Prostate gland (tissue), 2 donors: ENCODE data around the gene RANGRF.

ENCODE experiments used
- POLR2A ChIP-seq: fragments of 450-650 bp; IDR thresholded peaks from one replicate; pipeline ENCODE4 v1.6.1; 2016; ENCODE audit warnings: antibody characterized with exemption, mild to moderate bottlenecking
- POLR2AphosphoS5 ChIP-seq: sonication (generic); formaldehyde crosslinking; IDR thresholded peaks from one replicate; pipeline ENCODE4 v1.6.1; 2017; ENCODE audit warnings: antibody characterized with exemption
- TF ChIP-seq, protein P1 (sequence below), 4 experiments: fragments of 200-600 bp in 2 of 4; fragments of 450-650 bp in 2 of 4; sonication (generic) in 2 of 4; IDR thresholded peaks; 1 replicate in 3 of 4; 2 replicates in 1 of 4; pipeline ENCODE4 v1.5.1; 2016 to 2019; ENCODE audit warnings: antibody characterized with exemption in 4 of 4, mild to moderate bottlenecking in 2 of 4, moderate library complexity in 2 of 4

DNA sequence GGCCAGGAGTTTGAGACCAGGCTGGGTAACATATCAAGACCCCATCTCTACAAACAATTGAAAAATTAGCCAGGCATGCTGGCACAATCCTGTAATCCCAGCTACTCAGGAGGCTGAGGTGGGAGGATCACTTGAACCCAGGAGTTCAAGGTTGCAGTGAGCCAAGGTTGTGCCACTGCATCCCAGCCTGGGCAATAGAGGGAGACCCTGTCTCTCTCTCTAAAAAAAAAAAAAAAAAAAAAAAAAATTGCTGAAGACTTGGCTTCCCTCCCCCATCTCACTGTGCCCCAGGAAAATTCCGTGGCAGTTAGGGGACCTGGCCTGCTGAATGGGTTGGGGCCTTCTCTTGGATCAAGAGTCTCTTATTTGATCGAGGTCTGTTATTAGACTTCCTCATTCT is 51.1 kb downstream of the RANGRF start, which contains the start of gene ODF4:
- TF ChIP-seq, protein P1, sequence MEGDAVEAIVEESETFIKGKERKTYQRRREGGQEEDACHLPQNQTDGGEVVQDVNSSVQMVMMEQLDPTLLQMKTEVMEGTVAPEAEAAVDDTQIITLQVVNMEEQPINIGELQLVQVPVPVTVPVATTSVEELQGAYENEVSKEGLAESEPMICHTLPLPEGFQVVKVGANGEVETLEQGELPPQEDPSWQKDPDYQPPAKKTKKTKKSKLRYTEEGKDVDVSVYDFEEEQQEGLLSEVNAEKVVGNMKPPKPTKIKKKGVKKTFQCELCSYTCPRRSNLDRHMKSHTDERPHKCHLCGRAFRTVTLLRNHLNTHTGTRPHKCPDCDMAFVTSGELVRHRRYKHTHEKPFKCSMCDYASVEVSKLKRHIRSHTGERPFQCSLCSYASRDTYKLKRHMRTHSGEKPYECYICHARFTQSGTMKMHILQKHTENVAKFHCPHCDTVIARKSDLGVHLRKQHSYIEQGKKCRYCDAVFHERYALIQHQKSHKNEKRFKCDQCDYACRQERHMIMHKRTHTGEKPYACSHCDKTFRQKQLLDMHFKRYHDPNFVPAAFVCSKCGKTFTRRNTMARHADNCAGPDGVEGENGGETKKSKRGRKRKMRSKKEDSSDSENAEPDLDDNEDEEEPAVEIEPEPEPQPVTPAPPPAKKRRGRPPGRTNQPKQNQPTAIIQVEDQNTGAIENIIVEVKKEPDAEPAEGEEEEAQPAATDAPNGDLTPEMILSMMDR (IDR thresholded peaks at IDR 0.05) = no peak
- TF ChIP-seq POLR2AphosphoS5 (no peak), POLR2A (no peak)
